Activated naive CD4-positive, alpha-beta T cell treated with Interleukin-2 at 50 U/mL for 16 hours (primary cell): ENCODE measurements around the gene EYA4.

Experiments
- DNase-seq: peaks from one replicate; pipeline ENCODE4 v3.0.0-alpha.2; 2020

EYA4 gene

GRCh38 chr6:133291671-133292070 is 50.5 kb downstream of the EYA4 start:
- DNase-seq, result no peak

GRCh38 chr6:133297657-133298056 is 56.5 kb downstream of the EYA4 start:
- DNase-seq, result no peak

DNA sequence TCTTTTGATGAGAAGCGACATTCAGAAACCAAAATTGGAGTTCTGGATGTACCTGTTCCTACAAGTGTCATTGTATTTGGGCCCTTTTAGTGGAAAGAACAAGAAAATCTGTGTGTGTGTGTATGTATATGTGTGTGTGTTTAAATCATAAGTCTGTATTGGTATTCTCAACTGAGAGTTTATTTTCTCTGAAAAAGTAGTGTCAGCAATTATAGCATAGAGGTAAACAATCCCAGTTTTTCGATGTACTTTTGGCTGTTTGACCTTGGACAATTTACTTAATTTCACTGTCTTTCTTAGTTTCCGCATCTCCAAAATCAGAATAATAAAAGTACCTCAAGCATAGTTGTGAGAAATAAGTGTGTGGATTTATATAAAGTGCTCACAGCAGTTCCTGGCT is 57.2 kb downstream of the EYA4 start:
- DNase-seq, result no peak

- no peak for DNase-seq
Measured at GRCh38 chr6:133298801-133299200, 57.6 kb downstream of the EYA4 start.

GRCh38 chr6:133300896-133301295 is 59.7 kb downstream of the EYA4 start:
- DNase-seq, result no peak

GRCh38 chr6:133301835-133302234 is 60.7 kb downstream of the EYA4 start:
- DNase-seq, result no peak

DNA sequence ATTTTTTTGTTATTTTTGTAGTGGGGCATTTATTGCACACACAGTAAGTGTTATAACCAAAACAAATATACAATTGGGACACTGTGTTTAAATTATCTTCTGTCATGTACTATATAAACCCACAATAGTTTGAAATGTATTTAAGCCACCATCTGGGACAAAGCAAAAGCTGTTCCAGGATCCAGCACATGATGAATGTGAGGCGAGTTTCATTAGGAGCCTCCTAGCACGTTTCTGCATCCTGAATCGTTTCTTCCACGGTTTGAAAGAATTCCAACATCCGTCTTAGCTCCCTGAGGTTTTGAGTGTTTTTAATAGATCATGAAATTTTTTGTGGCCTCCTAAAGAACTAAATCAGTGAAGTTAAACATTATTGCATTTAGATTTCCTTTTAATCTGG is 65.8 kb downstream of the EYA4 start:
- no peak for DNase-seq

DNA sequence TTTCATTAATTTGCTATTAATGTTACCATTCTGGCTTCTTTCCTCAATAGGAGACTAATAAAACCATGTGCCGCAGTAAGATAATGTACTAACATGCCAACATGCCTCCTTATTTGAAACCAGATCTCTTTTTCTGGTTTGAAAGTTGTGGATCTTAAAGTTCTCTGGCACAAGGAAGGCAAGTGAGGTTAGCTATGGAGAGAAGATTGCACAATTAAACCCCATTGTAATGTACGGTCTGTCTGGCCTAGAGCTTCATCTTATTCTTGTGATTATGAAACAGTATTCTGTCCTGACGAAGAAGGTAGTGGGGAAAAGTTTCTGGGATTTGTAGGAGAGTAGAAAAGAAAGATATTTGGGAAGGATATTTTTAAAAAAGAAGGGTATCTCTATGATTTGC is 68.4 kb downstream of the EYA4 start:
- no peak for DNase-seq

- no peak for DNase-seq
Measured at GRCh38 chr6:133312006-133312405, 70.8 kb downstream of the EYA4 start.

GRCh38 chr6:133313068-133313467 is 71.9 kb downstream of the EYA4 start:
- DNase-seq, result no peak

DNA sequence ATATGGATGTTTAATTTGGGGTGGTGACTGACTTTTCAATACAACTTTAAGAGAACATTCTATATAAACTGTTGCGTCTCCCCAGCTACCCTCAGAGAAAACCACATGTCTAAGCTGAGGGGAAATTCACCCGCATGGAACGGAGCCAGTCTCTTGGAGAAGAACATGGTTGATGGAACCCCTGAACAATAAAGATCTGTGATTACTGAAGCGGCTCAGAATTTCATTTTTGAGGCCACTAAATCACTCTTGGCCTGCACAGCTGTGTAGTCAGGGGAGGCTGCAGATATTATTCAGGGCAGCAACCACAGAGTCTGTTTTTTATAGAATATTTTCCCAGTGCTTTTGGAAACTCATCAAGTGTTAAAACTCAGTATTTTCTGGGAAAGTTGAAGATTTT is 73.8 kb downstream of the EYA4 start:
- DNase-seq, result no peak

DNA sequence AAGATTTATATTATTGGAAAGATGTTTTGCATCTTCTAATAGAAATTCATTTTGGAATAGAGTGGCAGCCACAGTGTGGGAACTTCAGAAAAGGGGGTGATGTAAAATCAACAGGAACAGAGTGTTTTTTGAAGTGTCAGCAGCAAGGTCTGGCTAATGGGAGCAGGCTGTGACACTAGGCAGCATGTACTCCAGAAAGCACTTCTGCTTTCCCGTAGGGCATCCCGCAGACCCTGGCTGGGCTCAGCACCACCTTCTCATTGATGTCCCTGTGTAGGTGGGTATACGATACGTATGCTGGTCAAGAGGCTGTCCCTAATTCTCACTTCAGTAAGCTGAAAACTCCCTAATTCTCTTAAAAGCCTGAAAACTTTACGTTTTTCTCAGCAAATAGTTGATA is 74.7 kb downstream of the EYA4 start:
- no peak for DNase-seq

- no peak for DNase-seq
Measured at GRCh38 chr6:133317704-133318103, 76.5 kb downstream of the EYA4 start.

DNA sequence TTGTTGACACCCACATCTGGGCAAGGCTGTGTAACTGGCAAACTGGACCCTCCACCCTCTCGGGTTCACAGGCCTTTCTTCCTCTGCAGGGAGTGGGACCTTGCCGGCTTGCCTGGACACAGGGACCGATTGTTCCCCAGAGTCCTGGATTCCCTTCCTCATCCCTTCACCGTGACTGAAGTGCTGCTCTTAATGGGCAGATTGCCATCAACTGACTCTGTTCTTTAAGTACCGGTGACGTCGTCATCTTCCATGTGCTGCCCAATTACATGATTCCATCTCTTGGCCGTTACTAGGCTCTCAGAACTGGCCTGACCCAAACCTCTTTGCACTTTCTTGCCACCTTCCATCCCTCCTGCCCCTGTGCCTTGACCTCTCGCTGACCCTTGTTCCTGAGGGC is 85.4 kb downstream of the EYA4 start:
- no peak for DNase-seq

- DNase-seq, result no peak
Measured at GRCh38 chr6:133333852-133334251, 92.7 kb downstream of the EYA4 start.

GRCh38 chr6:133337308-133337707 is 96.2 kb downstream of the EYA4 start:
- no peak for DNase-seq

DNA sequence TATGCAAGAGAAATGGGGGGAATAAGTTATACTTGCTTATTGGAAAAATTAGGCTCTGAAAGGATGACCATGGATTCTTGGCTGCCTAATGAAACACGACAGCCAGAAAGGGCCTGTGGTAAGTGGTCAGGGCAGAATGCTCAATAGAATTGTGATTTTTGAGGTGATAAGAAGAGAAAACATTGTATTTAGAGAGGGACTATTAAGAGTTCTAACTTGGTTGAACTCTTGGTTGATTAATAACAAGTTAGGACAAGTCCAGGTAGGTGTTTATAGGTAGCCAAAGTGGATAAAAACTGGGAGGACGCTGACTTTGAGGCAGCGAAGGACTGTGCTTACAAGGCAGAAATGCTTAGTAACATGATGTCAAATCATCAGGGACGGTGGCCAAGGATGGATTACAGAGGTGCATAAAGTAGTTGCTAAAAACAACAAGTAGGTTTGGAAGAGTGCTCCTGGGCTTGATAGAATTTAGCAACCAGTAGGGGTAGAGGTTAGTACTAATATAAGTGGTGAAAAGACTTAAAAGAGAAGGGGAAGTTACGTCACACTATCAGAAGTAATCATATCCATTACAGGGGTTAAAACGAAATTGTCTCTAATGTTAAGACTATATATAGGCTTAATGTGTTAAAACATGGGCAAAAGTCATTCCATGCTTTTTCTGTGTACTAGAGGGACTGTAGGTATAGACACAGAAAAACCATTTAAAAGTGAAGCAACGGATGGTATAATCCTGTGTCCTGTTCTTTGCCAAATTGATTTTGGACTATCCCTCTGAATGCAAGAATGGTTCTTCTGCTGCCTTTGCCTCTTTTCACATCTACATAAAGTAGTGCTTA is 98.6 kb downstream of the EYA4 start:
- DNase-seq, result no peak

GRCh38 chr6:133340557-133340956 is 99.4 kb downstream of the EYA4 start:
- DNase-seq, result no peak

DNA sequence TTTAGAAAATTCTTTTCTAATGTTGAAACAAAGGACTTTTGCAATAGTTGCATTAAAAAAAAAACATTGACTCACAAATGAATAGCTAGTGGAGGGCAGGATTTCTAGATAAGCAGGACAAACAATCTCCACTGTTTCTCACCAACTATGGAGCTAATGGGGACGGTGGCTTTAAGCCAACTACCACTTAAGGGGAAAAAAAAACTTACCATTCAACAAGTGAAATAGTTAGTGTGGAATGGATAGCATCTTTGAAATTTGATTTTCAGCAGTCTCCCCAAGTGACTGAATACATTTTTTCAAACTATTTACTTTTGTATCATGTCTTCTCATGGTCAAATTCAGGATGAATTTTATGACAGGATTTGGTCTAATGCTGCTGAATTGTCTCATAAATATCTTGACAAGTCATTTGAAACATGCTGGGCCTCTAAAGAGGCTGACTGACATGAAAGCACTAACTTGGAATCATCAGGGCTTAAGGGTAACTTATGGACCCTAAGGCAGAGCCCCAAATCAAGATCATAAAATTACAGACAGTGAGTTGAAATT is 100.5 kb downstream of the EYA4 start:
- DNase-seq, result no peak

- no peak for DNase-seq
Measured at GRCh38 chr6:133343220-133343619, 102.1 kb downstream of the EYA4 start.

- no peak for DNase-seq
Measured at GRCh38 chr6:133348846-133349245, 107.7 kb downstream of the EYA4 start.

DNA sequence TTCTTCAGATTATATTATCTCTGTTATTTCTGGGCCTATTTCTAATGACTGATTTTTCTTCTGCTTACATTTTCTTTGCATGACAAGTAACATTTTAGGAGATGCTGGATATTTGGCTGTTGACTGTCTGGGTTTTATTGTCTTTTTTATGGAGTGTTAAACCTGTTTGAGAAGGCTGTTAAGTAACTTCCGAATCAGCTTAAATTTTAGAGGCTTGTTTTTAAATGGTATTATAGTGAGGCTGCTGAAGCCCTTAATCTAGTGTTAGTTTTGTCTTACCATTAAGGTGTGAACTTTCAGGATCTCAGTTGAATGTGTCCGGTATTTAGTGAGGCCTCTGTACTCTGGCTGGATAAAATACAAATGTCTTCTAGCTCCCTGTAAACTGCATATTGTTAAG is 109.8 kb downstream of the EYA4 start:
- no peak for DNase-seq

GRCh38 chr6:133352046-133352445 is 110.9 kb downstream of the EYA4 start:
- no peak for DNase-seq

DNA sequence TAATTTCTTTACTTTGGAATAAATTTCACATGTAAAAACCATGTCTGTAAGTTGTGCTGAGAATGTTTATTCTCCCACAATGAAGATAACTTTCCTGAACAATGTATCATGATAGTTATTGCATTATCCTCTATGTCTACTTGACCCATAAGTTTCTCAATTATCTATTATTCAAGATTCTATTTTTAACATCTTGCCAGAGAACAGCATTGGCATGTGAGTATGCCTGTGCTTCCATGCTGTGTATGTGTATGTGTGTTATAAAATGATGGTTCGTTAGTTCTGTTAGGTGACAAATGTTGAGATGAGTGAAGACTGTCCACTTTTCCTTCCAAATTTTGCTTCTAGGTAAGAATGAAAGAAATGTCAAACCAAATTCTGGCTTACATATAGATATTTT is 111.9 kb downstream of the EYA4 start:
- no peak for DNase-seq

- DNase-seq, result no peak
Measured at GRCh38 chr6:133355922-133356321, 114.8 kb downstream of the EYA4 start.
